GM18907 (cell line): Measurements from ENCODE around the gene TRAF6.
"Not testable (repeated sequence)": the region's sequence is repeated elsewhere in the genome, so short reads cannot be mapped to it uniquely, and the experiment has no call there.

Source experiments
- ATAC-seq: cut with Tn5 transposase; IDR thresholded peaks from one replicate; pipeline ENCODE4 v1.9.1; 2021; ENCODE audit warnings: mild to moderate bottlenecking, moderate library complexity; ENCODE audit not compliant: unreplicated experiment

TRAF6 gene

GRCh38 chr11:36509694-36510593, at the start of gene TRAF6:
Gene TRAF6 (minus strand): TSS chr11:36510272. CDS start chr11:36501515, 8,757 bp downstream.
- ATAC-seq, result peak; percentile 98

GRCh38 chr11:36558571-36559413, 48.7 kb upstream of the TRAF6 start:
- ATAC-seq, result peak; percentile 95

GRCh38 chr11:36557991-36558390, 47.9 kb upstream of the TRAF6 start:
- ATAC-seq, result no peak

- not testable (repeated sequence) for ATAC-seq
Observed at GRCh38 chr11:36557390-36557789, 47.3 kb upstream of the TRAF6 start.

GRCh38 chr11:36550385-36551115, 40.5 kb upstream of the TRAF6 start:
- no peak for ATAC-seq

- peak; percentile 98 for ATAC-seq
Observed at GRCh38 chr11:36540998-36541397, 30.9 kb upstream of the TRAF6 start.

- no peak for ATAC-seq
Observed at GRCh38 chr11:36534276-36534840, 24.3 kb upstream of the TRAF6 start.

- no peak for ATAC-seq
Observed at GRCh38 chr11:36532941-36533601, 23.0 kb upstream of the TRAF6 start.

GRCh38 chr11:36530840-36531239, 20.8 kb upstream of the TRAF6 start:
- ATAC-seq, result no peak

- ATAC-seq, result no peak
Observed at GRCh38 chr11:36513965-36514364, 3.9 kb upstream of the TRAF6 start.

GRCh38 chr11:36512016-36512415, 1.9 kb upstream of the TRAF6 start:
- no peak for ATAC-seq

GRCh38 chr11:36511062-36511461, 990 bp upstream of the TRAF6 start:
- ATAC-seq, result not testable (repeated sequence)

- no peak for ATAC-seq
Observed at GRCh38 chr11:36510594-36510942, 496 bp upstream of the TRAF6 start.

- ATAC-seq, result peak; percentile 12
Observed at GRCh38 chr11:36509201-36509639, 852 bp downstream of the TRAF6 start.

GRCh38 chr11:36508743-36509142, 1.3 kb downstream of the TRAF6 start:
- no peak for ATAC-seq

GRCh38 chr11:36507824-36508489, 2.1 kb downstream of the TRAF6 start:
- no peak for ATAC-seq

GRCh38 chr11:36501236-36501635, 8.8 kb downstream of the TRAF6 start:
- ATAC-seq, result no peak

GRCh38 chr11:36500315-36500721, 9.8 kb downstream of the TRAF6 start:
- ATAC-seq, result peak; percentile 84

GRCh38 chr11:36499315-36499714, 10.8 kb downstream of the TRAF6 start:
- no peak for ATAC-seq

- ATAC-seq, result no peak
Observed at GRCh38 chr11:36498721-36499120, 11.4 kb downstream of the TRAF6 start.
